H1 (cell line): Measurements from ENCODE around the gene ARHGEF7.

Experiments used
- CHD2 ChIP-seq: IDR thresholded peaks from 2 replicates; pipeline ENCODE4 v1.6.1; 2012; ENCODE audit warnings: low read length, improper control_type of control experiment
- EGR1 ChIP-seq: IDR thresholded peaks from 2 replicates; pipeline ENCODE4 v1.6.1; 2011; ENCODE audit warnings: low read depth, low read length, borderline replicate concordance
- EP300 ChIP-seq, 2 experiments: IDR thresholded peaks; 1 replicate in 1 of 2; 2 replicates in 1 of 2; pipeline ENCODE4 v1.6.1; 2011 to 2012; ENCODE audit warnings: low read depth in 2 of 2, low read length in 2 of 2, mild to moderate bottlenecking in 2 of 2, borderline replicate concordance in 1 of 2, inconsistent platforms in 1 of 2, moderate library complexity in 1 of 2
- HDAC2 ChIP-seq, 2 experiments: fragments of 300-600 bp in 1 of 2; sonication (generic) in 1 of 2; IDR thresholded peaks; 2 replicates each; pipeline ENCODE4 v1.6.1; 2011 to 2012; ENCODE audit warnings: low read depth in 2 of 2, low read length in 2 of 2, mild to moderate bottlenecking in 2 of 2, moderate library complexity in 2 of 2, borderline replicate concordance in 1 of 2, inconsistent platforms in 1 of 2
- PHF8 ChIP-seq: fragments of 200-600 bp; sonication (generic); conservative IDR thresholded peaks from 2 replicates; pipeline ENCODE4 v1.7.1; 2012; ENCODE audit warnings: low read depth, mild to moderate bottlenecking, inconsistent platforms, low read length, moderate library complexity
- POLR2A ChIP-seq, 2 experiments: IDR thresholded peaks; 1 replicate in 1 of 2; 2 replicates in 1 of 2; pipeline ENCODE4 v1.6.1; 2011; ENCODE audit warnings: low read depth in 2 of 2, low read length in 2 of 2, mild to moderate bottlenecking in 2 of 2; ENCODE audit errors: control extremely low read depth in 1 of 2
- POLR2AphosphoS5 ChIP-seq: IDR thresholded peaks from 2 replicates; pipeline ENCODE4 v1.6.1; 2011; ENCODE audit warnings: low read depth, low read length
- RAD21 ChIP-seq, 2 experiments: IDR thresholded peaks in 1 of 2; conservative IDR thresholded peaks in 1 of 2; 2 replicates each; pipeline ENCODE4 v1.6.1; 2011; ENCODE audit warnings: low read depth in 2 of 2, low read length in 2 of 2, improper control_type of control experiment in 1 of 2, inconsistent platforms in 1 of 2, mild to moderate bottlenecking in 1 of 2, moderate library complexity in 1 of 2
- SP1 ChIP-seq: IDR thresholded peaks from 2 replicates; pipeline ENCODE4 v1.6.1; 2011; ENCODE audit warnings: low read depth, low read length
- SUZ12 ChIP-seq: fragments of 200-600 bp; sonication (generic); IDR thresholded peaks from 2 replicates; pipeline ENCODE4 v1.6.1; 2012; ENCODE audit warnings: mild to moderate bottlenecking, inconsistent platforms, low read length, moderate library complexity, mixed read lengths
- YY1 ChIP-seq: IDR thresholded peaks from 2 replicates; pipeline ENCODE4 v1.6.1; 2011; ENCODE audit warnings: low read depth, mild to moderate bottlenecking, low read length
- ZNF274 ChIP-seq: IDR thresholded peaks from 2 replicates; pipeline ENCODE4 v1.7.0; 2012; ENCODE audit warnings: low read length, borderline replicate concordance; ENCODE audit errors: extremely low read depth
- TF ChIP-seq, protein P1 (sequence below), 3 experiments: IDR thresholded peaks; 1 replicate in 2 of 3; 2 replicates in 1 of 3; pipeline versions ENCODE4 v1.5.1 to v1.6.1; 2011; ENCODE audit warnings: low read length in 3 of 3, mild to moderate bottlenecking in 3 of 3, inconsistent platforms in 2 of 3, low read depth in 1 of 3, moderate library complexity in 1 of 3; ENCODE audit not compliant: insufficient read depth in 1 of 3; ENCODE audit errors: control extremely low read depth in 1 of 3

DNA sequence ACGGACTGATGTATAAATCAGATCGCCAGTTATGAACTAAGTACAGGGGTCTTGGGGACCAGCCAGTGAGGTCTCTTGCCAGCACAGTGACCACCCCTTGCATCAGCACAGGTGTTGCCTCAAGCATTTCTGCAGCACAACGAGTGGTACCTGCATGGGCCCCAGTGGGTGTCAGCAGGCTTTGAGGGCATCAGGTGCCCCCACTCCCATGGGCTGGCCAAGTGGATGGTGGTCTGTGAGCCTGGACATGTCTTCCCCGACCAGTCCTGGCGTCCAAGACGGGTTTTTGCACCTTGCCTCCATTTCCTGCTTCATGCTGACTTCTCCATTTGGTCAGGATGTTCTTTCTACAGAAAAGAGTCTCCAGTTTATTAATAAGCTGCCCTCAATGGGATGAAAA lies 22.4 kb upstream of the ARHGEF7 start:
- TF ChIP-seq SP1 (no peak), POLR2AphosphoS5 (no peak), EP300 (IDR thresholded peaks at IDR 0.05; ENCODE audit: borderline replicate concordance in 1 of 2, low read depth in 2 of 2, low read length in 2 of 2) (no peak), RAD21 (IDR thresholded peaks at IDR 0.05 in 1 of 2, conservative IDR thresholded peaks at IDR 0.05 in 1 of 2; ENCODE audit: low read depth in 2 of 2, low read length in 2 of 2) (no peak), YY1 (no peak), POLR2A (IDR thresholded peaks at IDR 0.05; ENCODE audit: control extremely low read depth in 1 of 2, low read depth in 2 of 2, low read length in 2 of 2) (no peak), PHF8 (no peak), ZNF274 (no peak), CHD2 (no peak), SUZ12 (no peak), EGR1 (no peak), HDAC2 (IDR thresholded peaks at IDR 0.05; ENCODE audit: borderline replicate concordance in 1 of 2, low read depth in 2 of 2, low read length in 2 of 2) (no peak)
- TF ChIP-seq, protein P1, sequence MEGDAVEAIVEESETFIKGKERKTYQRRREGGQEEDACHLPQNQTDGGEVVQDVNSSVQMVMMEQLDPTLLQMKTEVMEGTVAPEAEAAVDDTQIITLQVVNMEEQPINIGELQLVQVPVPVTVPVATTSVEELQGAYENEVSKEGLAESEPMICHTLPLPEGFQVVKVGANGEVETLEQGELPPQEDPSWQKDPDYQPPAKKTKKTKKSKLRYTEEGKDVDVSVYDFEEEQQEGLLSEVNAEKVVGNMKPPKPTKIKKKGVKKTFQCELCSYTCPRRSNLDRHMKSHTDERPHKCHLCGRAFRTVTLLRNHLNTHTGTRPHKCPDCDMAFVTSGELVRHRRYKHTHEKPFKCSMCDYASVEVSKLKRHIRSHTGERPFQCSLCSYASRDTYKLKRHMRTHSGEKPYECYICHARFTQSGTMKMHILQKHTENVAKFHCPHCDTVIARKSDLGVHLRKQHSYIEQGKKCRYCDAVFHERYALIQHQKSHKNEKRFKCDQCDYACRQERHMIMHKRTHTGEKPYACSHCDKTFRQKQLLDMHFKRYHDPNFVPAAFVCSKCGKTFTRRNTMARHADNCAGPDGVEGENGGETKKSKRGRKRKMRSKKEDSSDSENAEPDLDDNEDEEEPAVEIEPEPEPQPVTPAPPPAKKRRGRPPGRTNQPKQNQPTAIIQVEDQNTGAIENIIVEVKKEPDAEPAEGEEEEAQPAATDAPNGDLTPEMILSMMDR (IDR thresholded peaks at IDR 0.05; ENCODE audit: control extremely low read depth in 1 of 3, insufficient read depth in 1 of 3, low read depth in 1 of 3, low read length in 3 of 3), result no peak
